Measurements from ENCODE around the gene SEMA4A.

DNA sequence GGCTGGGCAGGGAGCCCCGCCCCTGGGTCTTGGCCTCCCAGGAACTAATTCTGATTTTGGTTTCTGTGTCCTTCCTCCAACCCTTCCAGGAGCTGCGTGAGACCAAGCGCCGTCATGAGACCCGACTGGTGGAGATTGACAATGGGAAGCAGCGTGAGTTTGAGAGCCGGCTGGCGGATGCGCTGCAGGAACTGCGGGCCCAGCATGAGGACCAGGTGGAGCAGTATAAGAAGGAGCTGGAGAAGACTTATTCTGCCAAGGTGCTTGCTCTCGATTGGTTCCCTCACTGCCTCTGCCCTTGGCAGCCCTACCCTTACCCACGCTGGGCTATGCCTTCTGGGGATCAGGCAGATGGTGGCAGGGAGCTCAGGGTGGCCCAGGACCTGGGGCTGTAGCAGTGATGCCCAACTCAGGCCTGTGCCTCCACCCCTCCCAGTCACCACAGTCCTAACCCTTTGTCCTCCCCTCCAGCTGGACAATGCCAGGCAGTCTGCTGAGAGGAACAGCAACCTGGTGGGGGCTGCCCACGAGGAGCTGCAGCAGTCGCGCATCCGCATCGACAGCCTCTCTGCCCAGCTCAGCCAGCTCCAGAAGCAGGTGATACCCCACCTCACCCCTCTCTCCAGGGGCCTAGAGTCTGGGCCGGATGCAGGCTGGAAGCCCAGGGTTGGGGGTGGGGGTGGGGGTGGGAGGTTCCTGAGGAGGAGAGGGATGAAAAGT is 18.5 kb upstream of the SEMA4A start:
- TF ChIP-seq, protein P1, sequence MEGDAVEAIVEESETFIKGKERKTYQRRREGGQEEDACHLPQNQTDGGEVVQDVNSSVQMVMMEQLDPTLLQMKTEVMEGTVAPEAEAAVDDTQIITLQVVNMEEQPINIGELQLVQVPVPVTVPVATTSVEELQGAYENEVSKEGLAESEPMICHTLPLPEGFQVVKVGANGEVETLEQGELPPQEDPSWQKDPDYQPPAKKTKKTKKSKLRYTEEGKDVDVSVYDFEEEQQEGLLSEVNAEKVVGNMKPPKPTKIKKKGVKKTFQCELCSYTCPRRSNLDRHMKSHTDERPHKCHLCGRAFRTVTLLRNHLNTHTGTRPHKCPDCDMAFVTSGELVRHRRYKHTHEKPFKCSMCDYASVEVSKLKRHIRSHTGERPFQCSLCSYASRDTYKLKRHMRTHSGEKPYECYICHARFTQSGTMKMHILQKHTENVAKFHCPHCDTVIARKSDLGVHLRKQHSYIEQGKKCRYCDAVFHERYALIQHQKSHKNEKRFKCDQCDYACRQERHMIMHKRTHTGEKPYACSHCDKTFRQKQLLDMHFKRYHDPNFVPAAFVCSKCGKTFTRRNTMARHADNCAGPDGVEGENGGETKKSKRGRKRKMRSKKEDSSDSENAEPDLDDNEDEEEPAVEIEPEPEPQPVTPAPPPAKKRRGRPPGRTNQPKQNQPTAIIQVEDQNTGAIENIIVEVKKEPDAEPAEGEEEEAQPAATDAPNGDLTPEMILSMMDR (conservative IDR thresholded peaks at IDR 0.05; ENCODE audit: low read length): no peak
- no peak for TF ChIP-seq EZH2phosphoT487 (IDR thresholded peaks at IDR 0.05; ENCODE audit: borderline replicate concordance)

All from Loucy (cell line).